NCI-H345 treated with DMSO at 0.1 percent for 48 hours (cell line): Measurements from ENCODE around the gene UGT2B15.
"Not testable (repeated sequence)": the region's sequence is repeated elsewhere in the genome, so short reads cannot be mapped to it uniquely, and the experiment has no call there.

Source experiments
- DNase-seq: peaks from one replicate; lab custom pipeline; 2025; ENCODE audit not compliant: unreplicated experiment; lab: John Stamatoyannopoulos, UW

Gene UGT2B15

GRCh38 chr4:68656445-68656973 lies 13.9 kb downstream of the UGT2B15 start:
- not testable (repeated sequence) for DNase-seq

DNA sequence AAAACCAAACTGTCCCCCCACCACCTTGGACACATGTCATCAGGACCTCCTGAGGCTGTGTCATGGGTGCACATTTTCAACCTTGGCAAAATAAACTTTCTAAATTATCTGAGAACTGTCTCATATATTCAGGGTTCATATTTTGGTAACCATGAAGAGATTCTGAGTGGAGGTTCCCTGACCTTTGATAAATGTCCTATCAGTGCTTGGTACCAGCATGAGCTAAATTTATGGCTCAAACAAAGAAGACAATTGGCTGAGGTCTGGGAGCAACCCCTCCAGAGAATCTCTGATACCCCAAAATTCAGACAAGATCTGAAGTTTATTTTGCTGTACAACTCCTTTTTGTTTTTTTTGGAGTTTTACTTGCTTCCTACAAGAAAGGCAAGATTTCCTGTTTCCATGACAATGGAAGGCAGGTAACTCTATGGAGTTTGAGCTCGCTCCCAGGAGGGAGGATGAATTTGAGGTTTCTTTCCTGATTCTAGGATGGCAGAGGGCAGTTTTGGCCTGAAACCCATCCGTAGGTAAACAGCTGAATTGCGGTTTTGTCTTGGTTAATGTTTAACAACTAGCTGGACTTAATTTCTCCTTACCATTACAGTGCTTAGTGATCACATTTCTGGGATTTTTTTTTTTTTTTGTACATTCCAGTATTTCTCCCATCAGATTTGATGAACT lies 14.5 kb downstream of the UGT2B15 start:
- no peak for DNase-seq

DNA sequence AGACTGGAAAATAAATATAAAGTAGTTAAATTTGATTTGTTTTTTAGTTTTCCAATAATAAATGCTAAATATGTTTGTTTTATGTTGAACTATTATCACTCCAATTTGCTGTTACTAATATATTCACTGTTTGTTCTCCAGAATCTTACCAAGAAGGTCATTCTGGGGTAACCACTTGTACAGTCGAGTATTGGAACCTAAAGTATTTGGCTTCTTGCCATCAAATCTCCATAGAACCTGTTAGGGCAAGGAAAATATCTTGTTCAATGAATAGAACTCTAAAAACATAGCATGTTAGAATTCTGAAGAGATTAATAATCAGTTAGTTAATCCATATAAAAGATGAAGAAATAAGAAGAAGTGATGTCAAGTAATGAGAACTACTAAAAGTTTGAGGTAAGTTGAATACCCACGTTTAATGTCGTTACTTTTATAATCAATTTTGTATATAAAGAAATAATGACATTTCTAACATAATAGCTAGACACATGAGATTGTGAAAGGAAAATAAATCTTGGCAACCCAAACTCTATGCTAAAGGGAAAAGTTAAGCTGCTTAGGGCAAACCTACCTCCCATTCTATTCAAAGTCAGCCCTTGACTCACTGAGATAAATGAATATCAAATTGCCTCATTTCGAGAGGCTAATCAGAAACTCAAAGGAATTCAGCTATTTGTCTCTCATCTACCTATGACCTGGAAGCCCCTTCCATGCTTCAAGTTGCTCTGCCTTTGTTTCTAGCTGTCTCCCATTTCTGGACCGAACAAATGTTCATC lies 15.3 kb downstream of the UGT2B15 start:
- no peak for DNase-seq

DNA sequence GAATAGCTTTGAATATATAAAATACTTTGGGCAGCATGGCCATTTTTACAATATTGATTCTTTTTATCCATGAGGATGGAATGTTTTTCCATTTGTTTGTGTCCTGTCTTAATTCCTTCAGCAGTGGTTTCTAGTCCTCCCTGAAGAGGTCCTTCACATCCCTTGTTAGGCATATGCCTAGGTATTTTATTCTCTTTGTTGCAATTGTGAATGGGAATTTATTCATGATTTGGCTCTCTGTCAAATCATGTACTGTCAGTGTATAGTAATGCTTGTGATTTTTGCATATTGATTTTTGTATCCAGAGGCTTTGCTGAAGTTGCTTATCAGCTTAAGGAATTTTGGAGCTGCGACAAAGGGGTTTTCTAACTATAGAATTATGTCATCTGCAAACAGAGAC lies 18.5 kb downstream of the UGT2B15 start:
- no peak for DNase-seq

- no peak for DNase-seq
Observed at GRCh38 chr4:68630371-68630770, 40.1 kb downstream of the UGT2B15 start.

DNA sequence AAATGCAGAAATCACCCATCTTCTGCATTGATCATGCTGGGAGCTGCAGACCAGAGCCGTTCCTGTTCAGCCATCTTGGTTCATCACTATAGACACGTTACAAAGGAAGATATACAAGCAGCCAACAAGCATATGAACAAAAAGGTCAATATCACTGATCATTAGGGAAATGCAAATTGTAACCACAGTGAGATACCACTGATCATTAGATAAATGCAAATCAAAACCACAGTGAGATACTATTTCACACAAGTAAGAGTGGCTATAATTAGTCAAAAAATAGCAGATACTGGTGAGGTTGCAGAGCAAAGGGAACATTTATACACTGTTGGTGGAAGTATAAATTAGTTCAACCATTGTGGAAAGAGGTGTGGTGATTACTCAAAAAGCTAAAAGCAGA lies 47.7 kb downstream of the UGT2B15 start:
- not testable (repeated sequence) for DNase-seq

DNA sequence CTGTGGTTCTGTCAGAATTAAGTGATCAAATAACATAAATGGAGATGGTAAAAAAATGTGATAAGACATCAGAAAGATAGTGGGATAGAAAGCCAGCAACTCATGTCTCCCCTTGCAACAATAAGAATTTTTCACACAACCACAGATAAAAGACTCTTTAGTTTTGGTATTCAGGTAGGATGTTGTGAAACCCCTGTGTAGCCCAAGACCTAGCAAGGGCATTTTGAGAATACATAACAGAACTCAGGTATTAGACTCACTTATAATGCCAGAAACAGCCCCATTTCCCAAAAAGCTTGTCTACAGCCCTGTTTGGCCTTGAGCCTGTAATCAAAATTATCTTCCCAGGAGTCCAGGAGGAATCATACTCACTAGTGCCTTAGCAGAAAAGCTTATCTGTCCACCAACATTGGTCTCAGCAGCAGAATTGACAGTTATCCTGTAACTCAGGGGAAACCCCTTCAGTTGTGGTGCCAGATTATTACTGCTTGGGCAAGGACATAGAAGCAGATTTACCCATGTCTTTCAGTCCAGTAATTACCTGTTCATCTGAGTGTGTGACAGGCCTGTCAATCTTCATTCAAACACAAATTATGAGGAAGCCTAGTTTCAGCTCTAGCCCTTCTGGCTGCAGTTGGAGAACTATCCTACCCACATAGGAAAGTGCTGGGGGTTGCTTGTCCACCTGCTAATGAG lies 53.3 kb downstream of the UGT2B15 start:
- no peak for DNase-seq

GRCh38 chr4:68615699-68616422 lies 54.6 kb downstream of the UGT2B15 start:
- no peak for DNase-seq

DNA sequence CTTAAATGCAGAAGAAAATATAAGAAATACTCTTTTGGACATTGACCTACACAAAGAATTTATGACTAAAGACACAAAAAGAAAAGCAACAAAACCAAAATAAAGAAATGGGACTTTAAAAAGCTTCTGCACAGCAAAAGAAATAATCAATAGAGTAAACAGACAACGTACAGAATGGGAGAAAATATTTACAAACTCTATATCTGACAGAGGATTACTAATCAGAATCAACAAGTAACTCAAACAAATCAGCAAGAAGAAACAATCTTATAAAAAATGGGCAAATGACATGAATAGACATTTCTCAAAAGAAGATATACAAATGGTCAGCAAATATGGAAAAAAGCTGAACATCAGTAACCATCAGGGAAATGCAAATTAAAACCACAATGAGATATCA lies 56.7 kb downstream of the UGT2B15 start:
- no peak for DNase-seq

DNA sequence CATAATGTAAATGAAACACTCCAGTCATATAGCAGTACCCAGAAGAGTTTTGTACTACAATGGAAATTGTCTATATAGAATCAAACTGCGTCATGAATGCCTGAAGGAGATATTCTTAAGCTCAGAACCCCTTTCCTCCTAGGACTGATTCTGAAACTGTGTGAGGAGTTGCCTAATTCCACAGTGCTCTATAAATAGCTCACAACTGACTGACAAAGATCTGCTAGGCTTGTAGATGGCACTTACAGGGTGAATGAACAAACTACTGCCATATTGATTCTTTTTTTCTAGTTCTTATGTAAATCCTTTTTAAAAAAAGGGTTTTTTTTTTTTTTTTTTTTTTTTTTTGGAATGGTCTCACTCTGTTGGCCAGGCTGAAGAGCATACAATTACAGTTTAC lies 64.2 kb downstream of the UGT2B15 start:
- DNase-seq: no peak

DNA sequence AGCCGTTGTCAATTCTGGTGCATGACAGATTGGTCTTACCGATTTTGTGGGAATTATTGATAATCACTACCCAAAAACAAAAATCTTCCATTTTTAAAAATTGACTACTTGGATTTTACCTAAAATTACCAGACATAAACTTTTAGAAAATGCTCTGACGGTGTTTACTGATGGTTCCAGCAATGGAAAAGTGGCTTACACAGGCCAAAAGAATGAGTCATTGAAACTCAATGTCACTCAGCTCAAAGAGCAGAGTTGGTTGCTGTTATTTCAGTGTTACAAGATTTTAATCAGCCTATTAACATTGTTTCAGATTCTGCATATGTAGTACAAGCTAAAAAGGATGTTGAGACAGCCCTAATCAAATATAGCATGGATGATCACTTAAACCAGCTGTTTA lies 71.3 kb downstream of the UGT2B15 start:
- no peak for DNase-seq

- no peak for DNase-seq
Observed at GRCh38 chr4:68597482-68597881, 73.0 kb downstream of the UGT2B15 start.
